ENCODE measurements around the gene STK11IP. TPM values are rescaled to one million over a fixed set of nuclear protein-coding genes. Genes with fewer than 3 reads are reported as not detected.

STK11IP gene
- total and polyA plus RNA-seq, 2 of the 13 experiments (the other 11 are each of a cell fraction or from before 2014, with no cell fraction given) = 12.8 to 24.0 TPM

- TF ChIP-seq BCLAF1 (IDR thresholded peaks at IDR 0.05) = no peak
- TF ChIP-seq JDP2 (CRISPR knock-in tag; IDR thresholded peaks at IDR 0.05; ENCODE audit: borderline replicate concordance) = no peak
- TF ChIP-seq SAFB2 (CRISPR knock-in tag; IDR thresholded peaks at IDR 0.05; ENCODE audit: borderline replicate concordance, low read depth) = peak; percentile 23; the same call in 1 of the 2 replicates
- TF ChIP-seq ZNF569 (CRISPR knock-in tag; IDR thresholded peaks at IDR 0.05; ENCODE audit: borderline replicate concordance) = no peak; the same call in 1 of the 2 replicates
- no peak for TF ChIP-seq USF2 (IDR thresholded peaks at IDR 0.05; ENCODE audit: low read depth, low read length)
- TF ChIP-seq USF2 (CRISPR knock-in tag; IDR thresholded peaks at IDR 0.05; ENCODE audit: borderline replicate concordance) = 0 out of 2 replicates have a peak, but pooled peaks have one; percentile 39
- TF ChIP-seq ZNF251 (CRISPR knock-in tag; IDR thresholded peaks at IDR 0.05) = no peak
- peak; percentile 21 for TF ChIP-seq GATAD2A (CRISPR knock-in tag; IDR thresholded peaks at IDR 0.05)
- TF ChIP-seq MXD4 (CRISPR knock-in tag; IDR thresholded peaks at IDR 0.05) = peak; percentile 60
- TF ChIP-seq ZNF484 (CRISPR knock-in tag; IDR thresholded peaks at IDR 0.05; ENCODE audit: borderline replicate concordance, low read depth) = no peak
- TF ChIP-seq ATF6 (CRISPR knock-in tag; conservative IDR thresholded peaks at IDR 0.05) = no peak
- no peak for TF ChIP-seq HOXA9 (CRISPR knock-in tag; IDR thresholded peaks at IDR 0.05; ENCODE audit: borderline replicate concordance)
- no peak for TF ChIP-seq RAD51 (IDR thresholded peaks at IDR 0.05; ENCODE audit: borderline replicate concordance)
- peak in 1 of 2 experiments; percentile 70; a peak in 2 of 4 replicates for TF ChIP-seq KLF16 (CRISPR knock-in tag; IDR thresholded peaks at IDR 0.05)
- no peak; the same call in 1 of the 2 replicates for TF ChIP-seq HDAC6 (IDR thresholded peaks at IDR 0.05; ENCODE audit: low read depth, low read length)
- peak; percentile 70; the same call in 1 of the 2 replicates for TF ChIP-seq ZNF362 (CRISPR knock-in tag; IDR thresholded peaks at IDR 0.05; ENCODE audit: borderline replicate concordance)
- TF ChIP-seq TARDBP (CRISPR knock-in tag; IDR thresholded peaks at IDR 0.05) = peak; percentile 63
- TF ChIP-seq ZNF724P (CRISPR knock-in tag; IDR thresholded peaks at IDR 0.05; ENCODE audit: borderline replicate concordance) = 0 out of 2 replicates have a peak, but pooled peaks have one; percentile 16
- no peak for TF ChIP-seq ZNF790 (CRISPR knock-in tag; IDR thresholded peaks at IDR 0.05; ENCODE audit: borderline replicate concordance)
Observed at GRCh38 chr2:219597552-219598307, at the start of gene STK11IP (continued).

All from HepG2 (cell line).